Neural cell (in vitro differentiated cells): ENCODE data around the gene DNAJC12.

Experiments used
- EP300 ChIP-seq: fragments of 450-650 bp; conservative IDR thresholded peaks from 2 replicates; pipeline ENCODE4 v1.6.1; 2014; ENCODE audit warnings: antibody characterized with exemption, mild to moderate bottlenecking, moderate library complexity; ENCODE audit not compliant: poor library complexity, severe bottlenecking
- EZH2 ChIP-seq: fragments of 200-600, 300-800 bp; shearing (Covaris generic), sonication (generic); IDR thresholded peaks from 2 replicates; pipeline ENCODE4 v1.6.1; 2014; ENCODE audit warnings: antibody characterized with exemption, low read length, borderline replicate concordance, mild to moderate bottlenecking; ENCODE audit not compliant: insufficient read depth, poor library complexity, severe bottlenecking
- MXI1 ChIP-seq: fragments of 450-650 bp; conservative IDR thresholded peaks from 2 replicates; pipeline ENCODE4 v1.6.1; 2014; ENCODE audit warnings: antibody characterized with exemption, mild to moderate bottlenecking; ENCODE audit not compliant: poor library complexity, severe bottlenecking
- POLR2AphosphoS5 ChIP-seq: IDR thresholded peaks from 2 replicates; pipeline ENCODE4 v1.6.1; 2012
- RAD21 ChIP-seq: fragments of 450-650 bp; conservative IDR thresholded peaks from 2 replicates; pipeline ENCODE4 v1.6.1; 2014; ENCODE audit warnings: antibody characterized with exemption, mild to moderate bottlenecking, moderate library complexity
- SMC3 ChIP-seq: fragments of 450-650 bp; conservative IDR thresholded peaks from 2 replicates; pipeline ENCODE4 v1.6.1; 2014; ENCODE audit warnings: antibody characterized with exemption, mild to moderate bottlenecking, moderate library complexity; ENCODE audit not compliant: poor library complexity
- TAF1 ChIP-seq: IDR thresholded peaks from 2 replicates; pipeline ENCODE4 v1.6.1; 2012; ENCODE audit warnings: low read depth
- TF ChIP-seq, protein P1 (sequence below): fragments of 450-650 bp; IDR thresholded peaks from 2 replicates; pipeline ENCODE4 v1.5.1; 2014; ENCODE audit warnings: antibody characterized with exemption, mild to moderate bottlenecking, moderate library complexity; ENCODE audit not compliant: poor library complexity, severe bottlenecking
- TF ChIP-seq, protein P2 (sequence below): IDR thresholded peaks from 2 replicates; pipeline ENCODE4 v1.6.1; 2012; ENCODE audit warnings: borderline replicate concordance

GRCh38 chr10:67794909-67795460 is 43.0 kb downstream of the DNAJC12 start:
- TF ChIP-seq POLR2AphosphoS5 (no peak), RAD21 (no peak), TAF1 (no peak), EZH2 (no peak), EP300 (no peak), MXI1 (no peak), SMC3 (no peak)
- TF ChIP-seq, protein P1, sequence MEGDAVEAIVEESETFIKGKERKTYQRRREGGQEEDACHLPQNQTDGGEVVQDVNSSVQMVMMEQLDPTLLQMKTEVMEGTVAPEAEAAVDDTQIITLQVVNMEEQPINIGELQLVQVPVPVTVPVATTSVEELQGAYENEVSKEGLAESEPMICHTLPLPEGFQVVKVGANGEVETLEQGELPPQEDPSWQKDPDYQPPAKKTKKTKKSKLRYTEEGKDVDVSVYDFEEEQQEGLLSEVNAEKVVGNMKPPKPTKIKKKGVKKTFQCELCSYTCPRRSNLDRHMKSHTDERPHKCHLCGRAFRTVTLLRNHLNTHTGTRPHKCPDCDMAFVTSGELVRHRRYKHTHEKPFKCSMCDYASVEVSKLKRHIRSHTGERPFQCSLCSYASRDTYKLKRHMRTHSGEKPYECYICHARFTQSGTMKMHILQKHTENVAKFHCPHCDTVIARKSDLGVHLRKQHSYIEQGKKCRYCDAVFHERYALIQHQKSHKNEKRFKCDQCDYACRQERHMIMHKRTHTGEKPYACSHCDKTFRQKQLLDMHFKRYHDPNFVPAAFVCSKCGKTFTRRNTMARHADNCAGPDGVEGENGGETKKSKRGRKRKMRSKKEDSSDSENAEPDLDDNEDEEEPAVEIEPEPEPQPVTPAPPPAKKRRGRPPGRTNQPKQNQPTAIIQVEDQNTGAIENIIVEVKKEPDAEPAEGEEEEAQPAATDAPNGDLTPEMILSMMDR, result no peak
- TF ChIP-seq, protein P2, sequence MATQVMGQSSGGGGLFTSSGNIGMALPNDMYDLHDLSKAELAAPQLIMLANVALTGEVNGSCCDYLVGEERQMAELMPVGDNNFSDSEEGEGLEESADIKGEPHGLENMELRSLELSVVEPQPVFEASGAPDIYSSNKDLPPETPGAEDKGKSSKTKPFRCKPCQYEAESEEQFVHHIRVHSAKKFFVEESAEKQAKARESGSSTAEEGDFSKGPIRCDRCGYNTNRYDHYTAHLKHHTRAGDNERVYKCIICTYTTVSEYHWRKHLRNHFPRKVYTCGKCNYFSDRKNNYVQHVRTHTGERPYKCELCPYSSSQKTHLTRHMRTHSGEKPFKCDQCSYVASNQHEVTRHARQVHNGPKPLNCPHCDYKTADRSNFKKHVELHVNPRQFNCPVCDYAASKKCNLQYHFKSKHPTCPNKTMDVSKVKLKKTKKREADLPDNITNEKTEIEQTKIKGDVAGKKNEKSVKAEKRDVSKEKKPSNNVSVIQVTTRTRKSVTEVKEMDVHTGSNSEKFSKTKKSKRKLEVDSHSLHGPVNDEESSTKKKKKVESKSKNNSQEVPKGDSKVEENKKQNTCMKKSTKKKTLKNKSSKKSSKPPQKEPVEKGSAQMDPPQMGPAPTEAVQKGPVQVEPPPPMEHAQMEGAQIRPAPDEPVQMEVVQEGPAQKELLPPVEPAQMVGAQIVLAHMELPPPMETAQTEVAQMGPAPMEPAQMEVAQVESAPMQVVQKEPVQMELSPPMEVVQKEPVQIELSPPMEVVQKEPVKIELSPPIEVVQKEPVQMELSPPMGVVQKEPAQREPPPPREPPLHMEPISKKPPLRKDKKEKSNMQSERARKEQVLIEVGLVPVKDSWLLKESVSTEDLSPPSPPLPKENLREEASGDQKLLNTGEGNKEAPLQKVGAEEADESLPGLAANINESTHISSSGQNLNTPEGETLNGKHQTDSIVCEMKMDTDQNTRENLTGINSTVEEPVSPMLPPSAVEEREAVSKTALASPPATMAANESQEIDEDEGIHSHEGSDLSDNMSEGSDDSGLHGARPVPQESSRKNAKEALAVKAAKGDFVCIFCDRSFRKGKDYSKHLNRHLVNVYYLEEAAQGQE, result no peak
